HG03432 (cell line): ENCODE results near the gene YTHDC1.
A peak's percentile ranks its signal among the peaks of the same experiment; 100 is the strongest.
"Not testable (repeated sequence)": the region's sequence is repeated elsewhere in the genome, so short reads cannot be mapped to it uniquely, and the experiment has no call there.

Experiments
- ATAC-seq: cut with Tn5 transposase; IDR thresholded peaks from one replicate; pipeline ENCODE4 v1.9.1; 2021; ENCODE audit warnings: mild to moderate bottlenecking, moderate library complexity; ENCODE audit not compliant: unreplicated experiment

YTHDC1 gene

DNA sequence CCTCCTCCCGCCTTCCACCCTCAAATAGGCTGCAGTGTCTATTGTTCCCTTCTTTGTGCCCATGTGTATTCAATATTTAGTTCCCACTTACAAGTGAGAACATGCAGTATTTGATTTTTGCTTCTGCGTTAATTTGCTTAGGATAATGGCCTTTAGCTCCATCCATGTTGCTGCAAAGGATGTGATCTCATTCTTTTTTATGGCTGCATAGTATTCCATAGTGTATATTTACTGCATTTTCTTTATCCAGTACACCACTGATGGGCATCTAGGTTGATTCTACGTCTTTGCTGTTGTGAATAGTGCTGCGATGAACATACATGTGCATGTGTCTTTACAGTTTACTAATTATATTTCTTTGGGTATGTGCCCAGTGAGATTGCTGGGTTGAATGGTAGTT is 52.8 kb downstream of the YTHDC1 start:
- ATAC-seq, result no peak

DNA sequence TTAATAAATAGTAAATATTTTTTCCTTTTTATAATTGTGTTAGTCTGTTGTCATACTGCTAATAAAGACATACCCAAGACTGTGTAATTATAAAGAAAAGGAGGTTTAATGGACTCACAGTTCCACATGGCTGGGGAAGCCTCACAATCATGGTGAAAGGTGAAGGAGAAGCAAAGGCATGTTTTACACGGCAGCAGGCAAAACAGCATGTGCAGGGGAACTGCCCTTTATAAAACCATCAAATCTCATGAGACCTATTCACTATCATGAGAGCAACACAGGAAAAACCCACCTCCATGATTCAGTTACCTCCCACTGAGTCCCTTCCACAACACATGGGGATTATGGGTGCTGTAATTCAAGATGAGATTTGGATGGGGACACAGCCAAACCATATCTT is 58.6 kb downstream of the YTHDC1 start:
- no peak for ATAC-seq

DNA sequence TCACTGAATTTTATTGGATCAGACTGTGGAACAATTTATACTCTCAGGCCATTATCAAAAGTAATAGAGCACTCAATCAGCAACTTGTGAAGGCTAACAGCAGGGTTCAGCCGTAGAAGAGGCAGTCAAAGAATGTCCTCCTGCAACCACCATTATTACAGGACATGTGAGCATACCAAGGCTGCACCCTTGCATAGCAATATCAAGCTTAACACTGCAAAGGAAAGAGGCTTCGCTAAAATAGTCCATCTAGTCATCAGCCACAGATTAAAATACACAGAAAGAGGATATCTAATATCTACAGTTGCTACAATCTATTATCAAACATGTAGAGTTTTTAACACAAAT is 61.5 kb downstream of the YTHDC1 start:
- ATAC-seq, result peak; percentile 39

DNA sequence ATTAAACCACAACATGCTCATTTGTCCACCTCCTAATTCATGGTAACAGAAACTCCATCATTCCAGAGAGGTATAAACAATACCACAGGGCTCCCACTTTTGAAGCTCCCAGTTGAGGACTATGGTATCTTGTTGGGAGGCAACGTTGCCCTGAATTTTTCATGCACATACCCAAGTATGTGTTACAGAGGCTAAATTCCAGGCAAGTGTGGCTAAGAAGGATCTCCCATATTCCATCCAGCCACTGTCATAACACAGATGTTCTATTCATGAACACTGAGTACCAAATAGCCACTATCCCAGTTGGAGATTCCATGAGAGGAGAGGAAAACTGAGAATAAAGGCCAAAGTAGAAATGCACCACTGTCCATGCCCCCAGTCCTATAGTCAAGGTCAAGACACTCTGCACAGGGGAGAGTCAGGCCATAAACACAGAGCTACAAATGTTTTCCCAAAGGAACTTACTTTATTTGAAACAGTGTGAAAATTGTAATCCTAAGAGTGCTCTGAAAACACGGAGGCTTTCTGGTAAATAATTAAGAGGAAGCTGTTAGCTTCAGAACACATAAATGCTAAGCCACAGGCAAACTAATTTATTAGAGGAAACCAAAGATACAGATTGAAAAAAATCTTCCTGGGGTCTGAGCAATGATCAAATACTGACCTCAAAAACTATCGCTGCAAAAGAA is 62.0 kb downstream of the YTHDC1 start:
- ATAC-seq, result peak; percentile 28

DNA sequence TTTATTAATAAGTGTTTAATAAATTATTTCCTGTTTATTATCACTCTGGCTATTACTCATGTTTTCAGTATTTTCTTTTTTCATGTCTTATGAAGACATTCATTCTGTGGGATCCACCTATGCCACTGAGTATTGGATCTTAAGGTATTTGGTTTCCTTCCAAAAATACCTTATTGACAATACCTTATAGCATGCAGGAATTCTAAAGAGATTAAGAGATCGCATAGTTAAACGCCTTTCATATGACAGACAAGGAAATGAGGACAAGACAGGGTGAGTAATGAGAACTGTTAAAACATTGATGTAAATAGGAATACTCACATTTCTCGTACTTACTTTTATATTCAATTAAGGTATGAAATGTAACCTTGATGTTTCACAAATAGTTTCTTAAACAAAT is 66.2 kb downstream of the YTHDC1 start:
- no peak for ATAC-seq

DNA sequence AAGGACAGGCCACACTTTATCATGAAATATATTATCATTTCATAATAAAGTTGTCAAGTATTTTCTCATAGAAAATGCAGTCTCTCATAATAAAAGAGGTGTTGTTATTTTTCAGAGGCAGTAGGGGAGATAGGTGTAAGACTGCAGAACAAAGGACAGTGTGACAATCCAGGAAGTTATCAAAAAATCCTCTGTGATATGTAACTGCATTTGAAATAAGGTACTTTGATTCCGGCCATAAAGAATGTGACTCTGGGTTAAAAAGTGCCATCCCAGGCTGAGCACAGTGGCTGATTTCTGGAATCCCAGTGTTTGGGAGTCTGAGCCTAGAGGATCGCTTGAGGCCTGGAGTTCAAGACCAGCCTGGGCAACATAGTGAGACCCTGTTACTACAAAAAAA is 66.8 kb downstream of the YTHDC1 start:
- no peak for ATAC-seq

DNA sequence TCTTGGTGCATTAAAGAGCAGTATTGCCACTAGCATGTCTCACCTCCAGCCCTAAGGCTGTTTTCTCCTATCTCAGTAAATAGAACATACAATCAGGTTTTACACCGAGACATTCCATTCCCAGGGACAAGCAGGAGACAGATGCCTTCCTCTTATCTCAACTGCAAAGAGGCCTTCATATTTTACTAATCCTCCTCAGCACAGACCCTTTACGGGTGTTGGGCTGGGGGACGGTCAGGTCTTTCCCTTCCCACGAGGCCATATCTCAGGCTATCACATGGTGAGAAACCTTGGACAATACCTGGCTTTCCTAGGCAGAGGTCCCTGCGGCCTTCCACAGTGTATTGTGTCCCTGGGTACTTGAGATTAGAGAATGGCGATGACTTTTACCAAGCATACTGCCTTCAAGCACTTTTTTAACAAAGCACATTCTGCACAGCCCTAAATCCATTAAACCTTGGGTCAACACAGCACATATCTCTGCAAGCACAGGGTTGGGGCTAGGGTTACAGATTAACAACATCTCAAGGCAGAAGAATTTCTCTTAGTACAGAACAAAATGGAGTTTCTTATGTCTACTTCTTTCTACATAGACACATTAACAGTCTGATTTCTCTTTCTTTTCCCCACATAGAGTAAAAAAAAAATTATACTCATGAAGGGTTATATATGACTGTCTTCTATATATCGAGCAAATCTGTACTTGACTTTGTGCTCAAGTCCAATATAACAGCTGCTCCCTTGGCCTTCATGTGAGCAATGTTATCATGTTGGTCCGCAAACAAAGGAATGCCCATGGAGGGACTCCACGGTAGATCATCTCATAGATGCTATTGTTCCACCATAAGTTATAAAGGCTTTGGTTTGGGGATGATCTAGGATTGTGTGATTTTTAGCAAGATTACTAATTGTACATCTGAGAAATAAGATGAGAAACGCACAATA is 67.8 kb downstream of the YTHDC1 start:
- not testable (repeated sequence) for ATAC-seq

DNA sequence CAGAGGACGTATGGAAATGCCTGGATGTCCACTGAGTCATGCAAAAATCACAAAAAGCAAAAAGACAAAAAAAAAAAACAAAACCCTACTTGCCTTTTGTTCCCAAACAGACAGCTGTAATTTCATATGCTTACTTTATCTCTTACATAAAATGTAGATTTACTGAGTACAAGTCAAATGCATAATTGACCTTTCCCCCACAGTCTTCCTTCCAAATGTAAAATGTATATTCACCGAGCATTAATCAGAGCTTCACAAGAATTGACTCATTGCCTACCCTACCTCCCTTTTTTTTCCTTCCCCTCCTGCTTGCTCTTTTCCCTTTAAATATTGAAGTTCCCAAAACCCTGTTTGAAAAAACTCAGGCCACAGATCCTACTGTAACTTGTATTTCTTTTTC is 71.9 kb downstream of the YTHDC1 start:
- ATAC-seq, result no peak

DNA sequence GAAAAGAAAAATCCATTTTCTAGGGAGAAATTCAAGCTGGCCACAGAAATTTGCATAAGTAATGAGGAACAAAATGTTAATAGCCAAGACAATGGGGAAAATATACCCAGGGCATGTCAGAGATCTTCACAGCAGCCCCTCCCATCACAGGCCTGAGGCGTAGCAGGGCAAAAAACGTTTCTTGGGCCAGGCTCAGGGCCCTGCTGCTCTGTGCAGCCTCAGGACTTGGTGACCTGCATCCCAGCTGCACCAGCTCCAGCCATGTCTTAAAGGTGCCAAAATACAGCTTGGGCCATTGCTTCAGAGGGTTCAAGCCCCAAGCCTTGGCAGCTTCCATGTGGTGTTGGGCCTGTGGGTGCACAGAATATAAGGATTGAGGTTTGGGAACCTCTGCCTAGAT is 72.3 kb downstream of the YTHDC1 start:
- ATAC-seq, result no peak

DNA sequence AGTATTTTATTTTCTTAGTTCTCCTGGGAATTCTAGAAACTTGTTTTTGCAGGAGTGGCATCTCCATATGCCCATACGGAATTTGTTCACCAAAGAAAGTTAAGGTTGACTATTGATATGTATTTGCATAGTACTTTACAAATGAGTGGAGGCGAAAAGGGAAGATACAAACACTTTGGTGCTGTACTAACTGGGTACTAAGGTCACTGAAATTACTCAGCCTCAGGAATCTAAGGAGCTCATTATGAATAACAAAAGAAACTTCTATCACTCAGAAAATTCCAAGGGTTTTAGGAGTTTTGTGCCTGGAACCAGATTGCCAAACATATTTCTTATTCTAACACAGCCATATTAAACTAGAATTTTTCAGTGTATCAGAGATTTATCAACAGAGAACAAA is 77.0 kb downstream of the YTHDC1 start:
- peak; percentile 42 for ATAC-seq

DNA sequence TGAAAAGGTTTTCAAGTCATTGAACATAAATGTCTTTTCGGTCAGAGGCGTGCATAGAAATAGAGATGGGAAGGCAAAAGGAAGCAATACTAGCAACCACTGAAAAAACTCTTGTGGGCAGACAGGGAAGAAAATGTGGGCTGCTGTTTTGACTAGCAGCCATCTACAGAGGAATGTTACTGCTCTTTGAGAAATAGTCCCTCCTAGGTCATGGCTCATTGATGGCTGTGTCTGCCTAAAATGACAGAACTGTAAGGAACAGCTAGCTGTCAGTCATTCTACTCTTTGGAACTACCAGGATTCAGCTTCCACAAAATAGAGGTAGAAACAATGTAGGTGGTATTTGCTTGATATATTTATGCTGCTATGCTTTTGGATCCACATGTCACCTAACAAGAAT is 77.5 kb downstream of the YTHDC1 start:
- peak; percentile 63 for ATAC-seq

DNA sequence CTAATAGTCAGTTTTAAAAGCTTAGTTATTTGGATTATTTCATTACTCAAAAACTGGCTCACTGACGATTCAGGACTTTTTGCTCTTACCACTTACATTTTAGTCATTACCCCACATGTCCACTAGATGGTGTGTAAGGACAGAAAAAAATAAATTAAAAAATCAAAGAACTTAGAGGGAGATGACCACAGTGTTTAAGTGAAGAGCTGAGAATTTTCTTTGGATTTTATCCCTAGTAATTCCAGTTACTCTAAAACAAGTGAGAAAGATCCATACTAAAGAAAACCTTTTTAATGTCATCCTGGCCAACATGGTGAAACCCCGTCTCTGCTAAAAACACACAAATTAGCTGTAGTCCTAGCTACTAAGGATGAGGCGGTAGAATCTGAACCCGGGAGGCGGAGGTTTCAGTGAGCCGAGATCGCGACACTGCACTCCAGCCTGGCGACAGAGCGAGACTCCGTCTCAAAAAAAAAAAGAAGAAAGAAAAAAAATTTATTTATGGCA is 78.0 kb downstream of the YTHDC1 start:
- peak; percentile 75 for ATAC-seq

DNA sequence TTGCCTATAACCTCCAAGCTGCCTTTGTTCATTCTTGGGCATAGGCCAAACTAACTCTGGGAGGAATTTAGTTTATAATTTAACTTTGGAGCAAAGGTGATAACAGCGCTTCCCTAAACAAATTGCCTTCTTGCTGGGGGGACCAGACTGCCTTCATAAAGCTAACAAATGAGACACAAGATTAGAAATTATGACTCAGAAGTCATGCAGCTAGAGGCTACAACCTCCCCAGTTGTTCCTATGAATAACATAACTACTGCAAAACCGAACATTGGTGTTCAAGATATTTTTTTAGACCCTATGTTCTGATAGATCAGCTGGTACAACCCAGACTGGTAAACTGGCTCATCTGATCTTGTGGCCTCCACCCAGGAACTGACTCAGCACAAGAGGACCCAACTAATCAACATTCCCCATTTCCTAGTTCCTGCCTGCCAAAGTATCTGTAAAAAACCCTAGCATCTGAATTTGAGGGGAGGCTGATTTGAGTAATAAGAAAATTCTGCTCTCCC is 82.4 kb downstream of the YTHDC1 start:
- no peak for ATAC-seq

DNA sequence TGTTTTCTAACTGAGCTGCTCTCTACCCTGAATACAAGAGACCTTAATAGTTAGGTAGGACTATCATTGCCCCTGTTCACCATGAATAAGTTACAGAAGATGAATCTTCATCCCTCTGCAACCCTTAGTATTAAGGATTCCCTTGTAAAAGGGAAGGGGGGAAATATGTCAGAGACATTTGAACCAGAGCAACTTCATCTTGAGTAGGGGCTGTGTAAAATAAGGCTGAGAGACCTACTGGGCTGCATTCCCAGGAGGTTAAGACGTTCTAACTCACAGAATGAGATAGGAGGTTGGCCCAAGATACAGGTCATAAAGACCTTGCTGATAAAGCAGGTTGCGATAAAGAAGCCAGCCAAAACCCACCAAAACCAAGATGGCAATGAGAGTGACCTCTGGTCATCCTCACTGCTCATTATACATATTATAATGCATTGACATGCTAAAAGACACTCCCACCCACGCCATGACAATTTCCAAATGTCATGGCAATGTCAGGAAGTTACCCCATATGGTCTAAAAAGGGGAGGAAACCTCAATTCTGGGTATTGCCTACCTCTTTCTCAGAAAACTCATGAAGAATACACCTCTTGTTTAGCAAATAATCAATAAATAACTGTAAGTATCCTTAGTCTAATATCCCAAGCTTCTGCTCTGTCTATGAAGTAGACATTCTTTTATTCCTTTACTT is 84.9 kb downstream of the YTHDC1 start:
- no peak for ATAC-seq
